H1 (cell line): ENCODE measurements around the gene PPM1M. TPM values are rescaled to one million over a fixed set of nuclear protein-coding genes. Genes with fewer than 3 reads are reported as not detected.

Experiments used
- CTCF ChIA-PET: fragments of 300-600 bp; sonication (Branson Sonifier 250); formaldehyde crosslinking; loops from one replicate; lab custom pipeline; 2021; ENCODE audit not compliant: partially characterized antibody; lab: Charles Lee
- POLR2A ChIA-PET: fragments of 300-600 bp; sonication (Branson Sonifier 250); formaldehyde crosslinking; loops from one replicate; lab custom pipeline; 2021; ENCODE audit warnings: inconsistent platforms; ENCODE audit not compliant: partially characterized antibody; lab: Charles Lee
- DNase-seq, 2 experiments: peaks; one replicate each; pipeline versions ENCODE4 v3.0.0 to v3.0.0-alpha.2; 2010 to 2022; ENCODE audit warnings: low spot score in 2 of 2, low read depth in 1 of 2, mixed read lengths in 1 of 2
- FAIRE-seq: peaks from 2 replicates; lab custom pipeline; 2011; peaks lifted over from hg19 to GRCh38; lab: Jason Lieb, UNC
- H2AFZ ChIP-seq: 2 replicates; pipeline ENCODE4 v1.8.1; 2012; ENCODE audit warnings: low read length, inconsistent platforms
- H2AK5ac ChIP-seq: 2 replicates; pipeline ENCODE4 v1.6.1; 2013; ENCODE audit warnings: low read depth, low read length
- H2BK120ac ChIP-seq: replicated peaks from 2 replicates; pipeline ENCODE3; 2013; ENCODE audit warnings: low read depth, low read length, inconsistent platforms
- H2BK12ac ChIP-seq: 2 replicates; pipeline ENCODE4 v1.6.1; 2013; ENCODE audit warnings: low read depth, low read length
- H2BK15ac ChIP-seq: 2 replicates; pipeline ENCODE4 v1.6.1; 2013; ENCODE audit warnings: low read length
- H2BK20ac ChIP-seq: 2 replicates; pipeline ENCODE4 v1.6.1; 2013; ENCODE audit warnings: low read length
- H2BK5ac ChIP-seq: 2 replicates; pipeline ENCODE4 v1.6.1; 2013; ENCODE audit warnings: low read depth, low read length
- H3K14ac ChIP-seq: 2 replicates; pipeline ENCODE4 v1.6.1; 2013; ENCODE audit warnings: inconsistent platforms; ENCODE audit not compliant: insufficient read length
- H3K18ac ChIP-seq: 2 replicates; pipeline ENCODE4 v1.6.1; 2013; ENCODE audit warnings: low read length; ENCODE audit errors: extremely low read depth
- H3K23ac ChIP-seq: 2 replicates; pipeline ENCODE4 v1.6.1; 2013; ENCODE audit warnings: inconsistent platforms; ENCODE audit not compliant: insufficient read length
- H3K23me2 ChIP-seq: 2 replicates; pipeline ENCODE4 v1.6.1; 2013; ENCODE audit warnings: low read depth, low read length
- H3K27ac ChIP-seq: 2 replicates; pipeline ENCODE4 v1.6.1; 2011; ENCODE audit warnings: low read depth, low read length, inconsistent platforms
- H3K27me3 ChIP-seq, 4 experiments: replicated peaks in 1 of 4; 1 replicate in 1 of 4; 2 replicates in 3 of 4; pipeline versions ENCODE4 v1.6.1 to v1.8.1; 2011 to 2013; ENCODE audit warnings: low read length in 3 of 4, mild to moderate bottlenecking in 3 of 4, inconsistent platforms in 2 of 4, mixed read lengths in 2 of 4, moderate library complexity in 1 of 4; ENCODE audit not compliant: control insufficient read depth in 3 of 4, insufficient read depth in 3 of 4; ENCODE audit errors: extremely low read depth in 1 of 4
- H3K36me3 ChIP-seq, 4 experiments: 2 replicates each; pipeline versions ENCODE4 v1.6.1 to v1.8.1; 2011 to 2013; ENCODE audit warnings: mild to moderate bottlenecking in 4 of 4, low read length in 3 of 4, moderate library complexity in 2 of 4, control low read depth in 1 of 4, inconsistent platforms in 1 of 4; ENCODE audit not compliant: insufficient read depth in 4 of 4, control insufficient read depth in 2 of 4
- H3K4ac ChIP-seq: replicated peaks from 2 replicates; pipeline ENCODE3; 2013; ENCODE audit warnings: low read length, low read depth, mixed read lengths, inconsistent platforms; ENCODE audit not compliant: insufficient read length
- H3K4me1 ChIP-seq, 4 experiments: replicated peaks in 1 of 4; 1 replicate in 1 of 4; 2 replicates in 3 of 4; pipeline versions ENCODE4 v1.6.1 to v1.8.1; 2011 to 2013; ENCODE audit warnings: low read length in 3 of 4, inconsistent platforms in 2 of 4, mixed read lengths in 1 of 4; ENCODE audit not compliant: insufficient read depth in 4 of 4, control insufficient read depth in 3 of 4
- H3K4me2 ChIP-seq, 2 experiments: 2 replicates each; pipeline versions ENCODE4 v1.6.1 to v1.8.1; 2011 to 2013; ENCODE audit warnings: low read depth in 2 of 2, low read length in 2 of 2, control low read depth in 1 of 2, inconsistent platforms in 1 of 2, mild to moderate bottlenecking in 1 of 2; ENCODE audit not compliant: insufficient read depth in 1 of 2
- H3K4me3 ChIP-seq, 4 experiments: fragments of 200-600, 300-600 bp in 1 of 4; sonication (generic), shearing (Covaris generic), sonication (Bioruptor Twin) in 1 of 4; 2 replicates each; pipeline versions ENCODE4 v1.5.1 to v1.8.1; 2011 to 2016; ENCODE audit warnings: low read length in 4 of 4, low read depth in 3 of 4, control low read depth in 2 of 4, inconsistent platforms in 2 of 4, mild to moderate bottlenecking in 2 of 4, mixed read lengths in 1 of 4, moderate library complexity in 1 of 4; ENCODE audit not compliant: insufficient read depth in 2 of 4; ENCODE audit errors: extremely low read depth in 1 of 4
- H3K56ac ChIP-seq: replicated peaks from 2 replicates; pipeline ENCODE3; 2013; ENCODE audit warnings: low read depth, mild to moderate bottlenecking, mixed read lengths, low read length, inconsistent platforms; ENCODE audit not compliant: insufficient read length
- H3K79me1 ChIP-seq: 2 replicates; pipeline ENCODE4 v1.6.1; 2013; ENCODE audit warnings: low read depth, low read length, control low read depth
- H3K79me2 ChIP-seq, 2 experiments: 2 replicates each; pipeline versions ENCODE4 v1.6.1 to v1.8.1; 2012 to 2013; ENCODE audit warnings: low read length in 2 of 2, mild to moderate bottlenecking in 2 of 2, inconsistent platforms in 1 of 2; ENCODE audit not compliant: insufficient read depth in 2 of 2, control insufficient read depth in 1 of 2
- H3K9ac ChIP-seq, 4 experiments: replicated peaks in 1 of 4; 1 replicate in 1 of 4; 2 replicates in 3 of 4; pipeline versions ENCODE4 v1.6.1 to v1.8.1; 2011 to 2013; ENCODE audit warnings: low read depth in 3 of 4, low read length in 3 of 4, control low read depth in 2 of 4, mild to moderate bottlenecking in 2 of 4, moderate library complexity in 2 of 4, inconsistent platforms in 1 of 4; ENCODE audit errors: extremely low read depth in 1 of 4
- H3K9me3 ChIP-seq, 2 experiments: 2 replicates each; pipeline versions ENCODE4 v1.6.1 to v1.8.1; 2012 to 2013; ENCODE audit warnings: mild to moderate bottlenecking in 2 of 2, moderate library complexity in 2 of 2, control low read depth in 1 of 2, inconsistent platforms in 1 of 2, low read depth in 1 of 2, low read length in 1 of 2, mixed read lengths in 1 of 2; ENCODE audit not compliant: insufficient read depth in 2 of 2
- H4K20me1 ChIP-seq, 2 experiments: replicated peaks in 1 of 2; 2 replicates each; pipeline versions ENCODE3 to v1.8.1; 2011 to 2013; ENCODE audit warnings: inconsistent platforms in 2 of 2, low read length in 2 of 2, mild to moderate bottlenecking in 1 of 2; ENCODE audit not compliant: insufficient read depth in 2 of 2, control insufficient read depth in 1 of 2
- H4K5ac ChIP-seq: 2 replicates; pipeline ENCODE4 v1.6.1; 2013; ENCODE audit warnings: low read length, low read depth, mixed read lengths, inconsistent platforms; ENCODE audit not compliant: insufficient read length
- H4K8ac ChIP-seq: 2 replicates; pipeline ENCODE4 v1.8.0; 2013; ENCODE audit warnings: mild to moderate bottlenecking, moderate library complexity, low read length, inconsistent platforms; ENCODE audit not compliant: insufficient read depth; ENCODE audit errors: extremely low read depth
- H4K91ac ChIP-seq: replicated peaks from 2 replicates; pipeline ENCODE3; 2013; ENCODE audit warnings: low read length, mixed read lengths, inconsistent platforms; ENCODE audit not compliant: insufficient read length
- ASH2L ChIP-seq: fragments of 200-600, 300-600 bp; sonication (generic); IDR thresholded peaks from one replicate; pipeline ENCODE4 v1.7.1; 2017; ENCODE audit warnings: low read length
- CHD1 ChIP-seq: IDR thresholded peaks from 2 replicates; pipeline ENCODE4 v1.6.1; 2012; ENCODE audit warnings: low read depth, low read length, improper control_type of control experiment
- EGR1 ChIP-seq: IDR thresholded peaks from 2 replicates; pipeline ENCODE4 v1.6.1; 2011; ENCODE audit warnings: low read depth, low read length, borderline replicate concordance
- EZH2 ChIP-seq: fragments of 200-600 bp; sonication (generic); IDR thresholded peaks from 2 replicates; pipeline ENCODE4 v1.7.1; 2012; ENCODE audit warnings: low read depth, mild to moderate bottlenecking, moderate library complexity, low read length, inconsistent platforms; ENCODE audit not compliant: severe bottlenecking
- JUN ChIP-seq: IDR thresholded peaks from 2 replicates; pipeline ENCODE4 v1.6.1; 2011; ENCODE audit warnings: low read depth, mild to moderate bottlenecking, improper control_type of control experiment, low read length
- KDM1A ChIP-seq: fragments of 200-600, 300-600 bp; sonication (generic); IDR thresholded peaks from 2 replicates; pipeline ENCODE4 v1.7.1; 2016; ENCODE audit warnings: mild to moderate bottlenecking, low read length, borderline replicate concordance
- KDM5A ChIP-seq: fragments of 200-600 bp; IDR thresholded peaks from 2 replicates; pipeline ENCODE4 v1.7.1; 2012; ENCODE audit warnings: mild to moderate bottlenecking, low read length, inconsistent platforms, mixed read lengths
- POLR2AphosphoS5 ChIP-seq: IDR thresholded peaks from 2 replicates; pipeline ENCODE4 v1.6.1; 2011; ENCODE audit warnings: low read depth, low read length
- POU5F1 ChIP-seq: IDR thresholded peaks from 2 replicates; pipeline ENCODE4 v1.6.1; 2011; ENCODE audit warnings: low read depth, mild to moderate bottlenecking, low read length, moderate library complexity
- SIN3A ChIP-seq, 2 experiments: IDR thresholded peaks in 1 of 2; conservative IDR thresholded peaks in 1 of 2; 2 replicates each; pipeline ENCODE4 v1.6.1; 2011 to 2012; ENCODE audit warnings: low read length in 2 of 2, improper control_type of control experiment in 1 of 2, low read depth in 1 of 2, mild to moderate bottlenecking in 1 of 2
- SIX5 ChIP-seq: IDR thresholded peaks from 2 replicates; pipeline ENCODE4 v1.6.1; 2011; ENCODE audit warnings: mild to moderate bottlenecking, low read depth, low read length
- WGBS, 2 experiments: shearing (Covaris generic) in 1 of 2; methylation state at CpG; one replicate each; pipeline versions ENCODE4 v1.1.6 to v1.1.7; 2013 to 2015; ENCODE audit warnings: low lambda C conversion rate in 2 of 2, mixed read lengths in 2 of 2, inconsistent platforms in 1 of 2, low coverage in 1 of 2, missing lambda C conversion rate in 1 of 2; ENCODE audit not compliant: insufficient replicate concordance in 2 of 2, insufficient coverage in 1 of 2, insufficient read length in 1 of 2; ENCODE audit errors: extremely low coverage in 1 of 2, missing lambda C conversion rate in 1 of 2; 5-methylcytosine and 5-hydroxymethylcytosine counted together
- polyA plus RNA-seq, 7 experiments: library from polyadenylated mRNA; depleted of rRNA in 3 of 7; stranded (reverse) in 5 of 7; unstranded in 2 of 7; fragments of >200 nt in 5 of 7; fragments of 200-250 nt in 2 of 7; gene quantifications; 1 replicate in 5 of 7; 2 replicates in 1 of 7; 4 replicates in 1 of 7; pipeline versions ENCODE4 v1.2.1 to v1.2.3, GENCODE V29; 2011 to 2013; ENCODE audit warnings: missing spikeins in 2 of 7, mixed read lengths in 2 of 7
- total RNA-seq: library from RNA; stranded (reverse); fragmentation: NEBNext Ultra II Directional; extraction: Animal tissue kit (Norgen Biotek cat#: 25700); gene quantifications from 2 replicates; pipeline ENCODE4 v1.2.1, GENCODE V29; 2021

The PPM1M gene
- total and polyA plus RNA-seq, 2 of the 8 experiments (the other 6 are each of a cell fraction or from before 2014, with no cell fraction given), result 5.2 to 6.3 TPM

GRCh38 chr3:52240059-52240885, 5.3 kb upstream of the PPM1M start:
- Histone ChIP-seq H3K27me3 (peaks cover 4 to 19% (median 12%) of the 10 kb centered on the region in 4 experiments; a peak in 6 of 7 replicates), H3K27ac (peak overlapping the region; percentile 31; the same call in 1 of the 2 replicates), H3K79me1 (peaks cover 13% of the 10 kb centered on the region; the same call in 1 of the 2 replicates), H3K9me3 (no peaks in the 10 kb centered on the region), H2AFZ (no peak overlapping the region), H2BK15ac (peak overlapping the region; percentile 98; the same call in 1 of the 2 replicates), H4K20me1 (peaks cover 0 to 7% of the 10 kb centered on the region in 2 experiments), H2BK12ac (peak overlapping the region; percentile 3; the same call in 1 of the 2 replicates), H3K36me3 (no peaks in the 10 kb centered on the region), H2AK5ac (peak overlapping the region; percentile 20; the same call in 1 of the 2 replicates), H2BK5ac (peak overlapping the region; percentile 72; the same call in 1 of the 2 replicates), H3K23ac (no peak overlapping the region), H2BK20ac (no peak overlapping the region), H2BK120ac (no peak overlapping the region), H3K4me1 (peaks cover 15 to 46% (median 31%) of the 10 kb centered on the region in 4 experiments), H4K91ac (peak overlapping the region; percentile 16), H3K14ac (no peak overlapping the region), H4K8ac (0 out of 2 replicates have a peak overlapping the region, but pooled peaks have one; percentile 3), H4K5ac (no peak overlapping the region), H3K18ac (peak overlapping the region; percentile 63), H3K56ac (no peak overlapping the region), H3K4me2 (peak overlapping the region; percentile 78 to 98; a peak in 3 of 4 replicates), H3K4me3 (peak overlapping the region in 2 of 4 experiments; percentile 72 to 89; a peak in 2 of 8 replicates), H3K9ac (no peak overlapping the region; a peak in 1 of 7 replicates), H3K23me2 (peaks cover 10% of the 10 kb centered on the region), H3K4ac (no peak overlapping the region), H3K79me2 (peaks cover 0 to 15% of the 10 kb centered on the region in 2 experiments; a peak in 2 of 4 replicates)
- ChIA-PET POLR2A (interaction anchor here (0.7 to 6.5 kb wide), 15 partner anchors 8 to 245 kb away, joined by 3 to 69 read pairs (median 3); partner anchors contain the start of genes GLYCTK, RPL29, TLR9 and WDR82), CTCF (interaction anchor here (0.9 to 17.7 kb wide), 6 partner anchors 9 to 144 kb away, joined by 3 to 336 read pairs (median 6); partner anchors contain the start of gene TLR9)
- 95% methylated on average over 1 of the region's 1 CpG; no CpG with 5 or more reads in 1 of the 2 experiments for WGBS, 2 experiments
- DNase-seq, result no peak
- no peak for FAIRE-seq
- peak; percentile 49; the same call in 1 of the 2 replicates for TF ChIP-seq POLR2AphosphoS5
- no peak for TF ChIP-seq SIX5
- no peak for TF ChIP-seq JUN
- no peak for TF ChIP-seq KDM5A
- TF ChIP-seq KDM1A, result peak; percentile 87
- TF ChIP-seq ASH2L, result no peak
- TF ChIP-seq POU5F1, result no peak
- no peak for TF ChIP-seq EZH2
- no peak for TF ChIP-seq SIN3A (conservative IDR thresholded peaks at IDR 0.05 in 1 of 2, IDR thresholded peaks at IDR 0.05 in 1 of 2; ENCODE audit: low read depth in 1 of 2, low read length in 2 of 2)
- TF ChIP-seq EGR1, result no peak
- no peak for TF ChIP-seq CHD1
